ENCODE data around the gene BTG4. TPM values are rescaled to one million over a fixed set of nuclear protein-coding genes. Genes with fewer than 3 reads are reported as not detected.

Gene BTG4
- total RNA-seq, 1 experiment from 2014 or later, result not detected

GRCh38 chr11:111449696-111450479, 62.3 kb downstream of the BTG4 start:
- H3K79me2 ChIP-seq (ENCODE audit: insufficient read depth, low read length), result no peaks in the 10 kb centered on the region
- no peaks in the 10 kb centered on the region for H3K36me3 ChIP-seq (ENCODE audit: control insufficient read depth in 1 of 2, insufficient read depth in 2 of 2, low read length in 2 of 2)
- no TSS peak for BruUV-seq (replicated peaks)
- H3K4me2 ChIP-seq (ENCODE audit: low read length), result no peak overlapping the region
- no peak overlapping the region for H2AFZ ChIP-seq (ENCODE audit: low read depth, low read length, poor library complexity, severe bottlenecking)
- peaks cover 0 to 7% of the 10 kb centered on the region in 2 experiments; a peak in 2 of 4 replicates for H3K4me1 ChIP-seq (ENCODE audit: control insufficient read depth in 1 of 2, insufficient read depth in 2 of 2, low read length in 2 of 2)
- DNase-seq (ENCODE audit: low read depth, low spot score) (no peak), ATAC-seq (no peak)
- H3K4me3 ChIP-seq (replicated peaks in 1 of 2; ENCODE audit: low read depth in 1 of 2, low read length in 2 of 2), result no peak overlapping the region
- ChIA-PET POLR2A (no interaction called here), RAD21 (ENCODE audit: low non-redundant PET in 1 of 2, low total read pairs in 2 of 2, uncharacterized antibody in 2 of 2, unreplicated experiment in 2 of 2) (no interaction called here), CTCF (interaction anchor here (0.7 kb wide), 1 partner anchor 11 kb away, joined by 3 read pairs; no protein-coding TSS in a partner anchor)
- intact Hi-C loops (cut with micrococcal nuclease), result no loop called here
- H3K9me3 ChIP-seq (ENCODE audit: control insufficient read depth in 1 of 2, insufficient read depth in 1 of 2, low read depth in 1 of 2, low read length in 2 of 2), result no peaks in the 10 kb centered on the region
- no peak overlapping the region for H3K27ac ChIP-seq (ENCODE audit: low read depth, low read length)
- H4K20me1 ChIP-seq (ENCODE audit: insufficient read depth), result no peaks in the 10 kb centered on the region
- no peak overlapping the region for H3K9ac ChIP-seq (ENCODE audit: low read length)
- TF ChIP-seq SRF (IDR thresholded peaks at IDR 0.05; ENCODE audit: low read depth) (no peak), EZH2phosphoT487 (IDR thresholded peaks at IDR 0.05; ENCODE audit: borderline replicate concordance) (no peak), ZNF274 (IDR thresholded peaks at IDR 0.05; ENCODE audit: low read depth, low read length) (no peak), CEBPB (IDR thresholded peaks at IDR 0.05; ENCODE audit: low read depth) (no peak), JUND (IDR thresholded peaks at IDR 0.05) (no peak), POLR2AphosphoS5 (IDR thresholded peaks at IDR 0.05; ENCODE audit: low read depth, low read length) (no peak), TCF7L2 (IDR thresholded peaks at IDR 0.05; ENCODE audit: borderline replicate concordance, extremely low read depth, insufficient read depth, insufficient read length) (no peak), YY1 (IDR thresholded peaks at IDR 0.05; ENCODE audit: extremely low read depth, insufficient replicate concordance, low read depth, low read length) (no peak), CBX3 (IDR thresholded peaks at IDR 0.05; ENCODE audit: low read depth) (no peak), ELF1 (IDR thresholded peaks at IDR 0.05; ENCODE audit: borderline replicate concordance, low read depth) (no peak), SP1 (IDR thresholded peaks at IDR 0.05; ENCODE audit: low read depth) (no peak), SIN3A (IDR thresholded peaks at IDR 0.05; ENCODE audit: low read depth) (no peak), ZBTB33 (IDR thresholded peaks at IDR 0.05; ENCODE audit: extremely low read depth, insufficient replicate concordance, low read length) (no peak), ZFX (IDR thresholded peaks at IDR 0.05) (no peak), EGR1 (IDR thresholded peaks at IDR 0.05; ENCODE audit: low read depth) (no peak), POLR2A (IDR thresholded peaks at IDR 0.05; ENCODE audit: borderline replicate concordance, extremely low read depth, insufficient read depth, insufficient read length) (no peak), RAD21 (IDR thresholded peaks at IDR 0.05; ENCODE audit: low read depth) (no peak), FOSL1 (IDR thresholded peaks at IDR 0.05; ENCODE audit: low read depth) (no peak)
- TF ChIP-seq, protein P1, sequence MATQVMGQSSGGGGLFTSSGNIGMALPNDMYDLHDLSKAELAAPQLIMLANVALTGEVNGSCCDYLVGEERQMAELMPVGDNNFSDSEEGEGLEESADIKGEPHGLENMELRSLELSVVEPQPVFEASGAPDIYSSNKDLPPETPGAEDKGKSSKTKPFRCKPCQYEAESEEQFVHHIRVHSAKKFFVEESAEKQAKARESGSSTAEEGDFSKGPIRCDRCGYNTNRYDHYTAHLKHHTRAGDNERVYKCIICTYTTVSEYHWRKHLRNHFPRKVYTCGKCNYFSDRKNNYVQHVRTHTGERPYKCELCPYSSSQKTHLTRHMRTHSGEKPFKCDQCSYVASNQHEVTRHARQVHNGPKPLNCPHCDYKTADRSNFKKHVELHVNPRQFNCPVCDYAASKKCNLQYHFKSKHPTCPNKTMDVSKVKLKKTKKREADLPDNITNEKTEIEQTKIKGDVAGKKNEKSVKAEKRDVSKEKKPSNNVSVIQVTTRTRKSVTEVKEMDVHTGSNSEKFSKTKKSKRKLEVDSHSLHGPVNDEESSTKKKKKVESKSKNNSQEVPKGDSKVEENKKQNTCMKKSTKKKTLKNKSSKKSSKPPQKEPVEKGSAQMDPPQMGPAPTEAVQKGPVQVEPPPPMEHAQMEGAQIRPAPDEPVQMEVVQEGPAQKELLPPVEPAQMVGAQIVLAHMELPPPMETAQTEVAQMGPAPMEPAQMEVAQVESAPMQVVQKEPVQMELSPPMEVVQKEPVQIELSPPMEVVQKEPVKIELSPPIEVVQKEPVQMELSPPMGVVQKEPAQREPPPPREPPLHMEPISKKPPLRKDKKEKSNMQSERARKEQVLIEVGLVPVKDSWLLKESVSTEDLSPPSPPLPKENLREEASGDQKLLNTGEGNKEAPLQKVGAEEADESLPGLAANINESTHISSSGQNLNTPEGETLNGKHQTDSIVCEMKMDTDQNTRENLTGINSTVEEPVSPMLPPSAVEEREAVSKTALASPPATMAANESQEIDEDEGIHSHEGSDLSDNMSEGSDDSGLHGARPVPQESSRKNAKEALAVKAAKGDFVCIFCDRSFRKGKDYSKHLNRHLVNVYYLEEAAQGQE (IDR thresholded peaks at IDR 0.05; ENCODE audit: low read depth), result no peak
- TF ChIP-seq, protein P2, sequence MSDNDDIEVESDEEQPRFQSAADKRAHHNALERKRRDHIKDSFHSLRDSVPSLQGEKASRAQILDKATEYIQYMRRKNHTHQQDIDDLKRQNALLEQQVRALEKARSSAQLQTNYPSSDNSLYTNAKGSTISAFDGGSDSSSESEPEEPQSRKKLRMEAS (IDR thresholded peaks at IDR 0.05), result no peak
- no peaks in the 10 kb centered on the region for H3K9me2 ChIP-seq (ENCODE audit: insufficient read depth)
- H3K27me3 ChIP-seq (ENCODE audit: insufficient read depth, low read length), result no peaks in the 10 kb centered on the region

Measured in HCT116 (cell line).